Measurements from ENCODE around the gene VCAN. TPM values are rescaled to one million over a fixed set of nuclear protein-coding genes. Genes with fewer than 3 reads are reported as not detected.

VCAN gene
- total RNA-seq, 4 donors from 2014 or later, result 10.5 to 40.4 (median 16.6) TPM

- no peaks in the 10 kb centered on the region for H3K27me3 ChIP-seq
- TF ChIP-seq POLR2A (IDR thresholded peaks at IDR 0.05), result no peak
- TF ChIP-seq, protein P1, sequence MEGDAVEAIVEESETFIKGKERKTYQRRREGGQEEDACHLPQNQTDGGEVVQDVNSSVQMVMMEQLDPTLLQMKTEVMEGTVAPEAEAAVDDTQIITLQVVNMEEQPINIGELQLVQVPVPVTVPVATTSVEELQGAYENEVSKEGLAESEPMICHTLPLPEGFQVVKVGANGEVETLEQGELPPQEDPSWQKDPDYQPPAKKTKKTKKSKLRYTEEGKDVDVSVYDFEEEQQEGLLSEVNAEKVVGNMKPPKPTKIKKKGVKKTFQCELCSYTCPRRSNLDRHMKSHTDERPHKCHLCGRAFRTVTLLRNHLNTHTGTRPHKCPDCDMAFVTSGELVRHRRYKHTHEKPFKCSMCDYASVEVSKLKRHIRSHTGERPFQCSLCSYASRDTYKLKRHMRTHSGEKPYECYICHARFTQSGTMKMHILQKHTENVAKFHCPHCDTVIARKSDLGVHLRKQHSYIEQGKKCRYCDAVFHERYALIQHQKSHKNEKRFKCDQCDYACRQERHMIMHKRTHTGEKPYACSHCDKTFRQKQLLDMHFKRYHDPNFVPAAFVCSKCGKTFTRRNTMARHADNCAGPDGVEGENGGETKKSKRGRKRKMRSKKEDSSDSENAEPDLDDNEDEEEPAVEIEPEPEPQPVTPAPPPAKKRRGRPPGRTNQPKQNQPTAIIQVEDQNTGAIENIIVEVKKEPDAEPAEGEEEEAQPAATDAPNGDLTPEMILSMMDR (IDR thresholded peaks at IDR 0.05), result no peak
- DNase-seq, result no peak
- no peak overlapping the region for H3K4me3 ChIP-seq
- H3K27ac ChIP-seq, result no peak overlapping the region
- H3K4me1 ChIP-seq, result no peaks in the 10 kb centered on the region
- H3K36me3 ChIP-seq, result no peaks in the 10 kb centered on the region
- no peaks in the 10 kb centered on the region for H3K9me3 ChIP-seq
Observed at GRCh38 chr5:83503662-83504061, 32.1 kb downstream of the VCAN start.

DNA sequence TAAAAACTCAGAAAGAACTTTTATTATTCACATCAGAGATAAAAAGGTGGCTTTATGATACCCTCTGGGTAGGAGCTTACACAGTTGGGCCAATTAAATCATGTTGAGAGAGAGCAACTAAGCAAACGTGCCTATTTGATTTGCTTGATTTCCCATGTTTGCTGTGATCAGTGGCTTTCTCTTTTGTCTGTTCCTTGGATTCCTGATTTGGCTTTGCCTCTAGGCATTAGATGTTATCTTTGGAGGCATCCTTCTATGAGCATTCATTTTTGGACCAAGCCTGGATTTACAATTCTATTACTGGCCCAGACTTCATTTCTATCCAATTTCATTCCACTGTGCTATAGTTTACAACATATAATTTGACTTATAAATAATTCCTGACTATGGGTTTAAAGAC lies 35.9 kb downstream of the VCAN start:
- H3K4me3 ChIP-seq, result no peak overlapping the region
- no peaks in the 10 kb centered on the region for H3K9me3 ChIP-seq
- H3K4me1 ChIP-seq, result no peaks in the 10 kb centered on the region
- H3K36me3 ChIP-seq, result no peaks in the 10 kb centered on the region
- no peak for DNase-seq
- H3K27ac ChIP-seq, result no peak overlapping the region
- H3K27me3 ChIP-seq, result no peaks in the 10 kb centered on the region
- TF ChIP-seq, protein P1 (IDR thresholded peaks at IDR 0.05), result no peak
- TF ChIP-seq POLR2A (IDR thresholded peaks at IDR 0.05), result no peak

GRCh38 chr5:83509540-83509939 lies 38.0 kb downstream of the VCAN start:
- no peak for TF ChIP-seq POLR2A (IDR thresholded peaks at IDR 0.05)
- TF ChIP-seq, protein P1 (IDR thresholded peaks at IDR 0.05), result no peak
- no peak for DNase-seq

GRCh38 chr5:83510260-83510659 lies 38.7 kb downstream of the VCAN start:
- H3K27me3 ChIP-seq, result no peaks in the 10 kb centered on the region
- DNase-seq, result no peak
- H3K9me3 ChIP-seq, result no peaks in the 10 kb centered on the region
- H3K36me3 ChIP-seq, result no peaks in the 10 kb centered on the region
- no peak overlapping the region for H3K4me3 ChIP-seq
- H3K27ac ChIP-seq, result no peak overlapping the region
- no peaks in the 10 kb centered on the region for H3K4me1 ChIP-seq
- TF ChIP-seq, protein P1 (IDR thresholded peaks at IDR 0.05), result no peak
- TF ChIP-seq POLR2A (IDR thresholded peaks at IDR 0.05), result no peak

More at GRCh38 chr5:83509540-83509939, 38.0 kb downstream of the VCAN start:
- Histone ChIP-seq H3K9me3 (no peaks in the 10 kb centered on the region), H3K27me3 (no peaks in the 10 kb centered on the region), H3K4me3 (no peak overlapping the region), H3K27ac (no peak overlapping the region), H3K36me3 (no peaks in the 10 kb centered on the region), H3K4me1 (no peaks in the 10 kb centered on the region)

GRCh38 chr5:83512061-83512745 lies 40.7 kb downstream of the VCAN start:
- Histone ChIP-seq H3K27me3 (no peaks in the 10 kb centered on the region), H3K4me1 (no peaks in the 10 kb centered on the region), H3K9me3 (no peaks in the 10 kb centered on the region), H3K27ac (no peak overlapping the region), H3K4me3 (no peak overlapping the region), H3K36me3 (no peaks in the 10 kb centered on the region)
- TF ChIP-seq POLR2A (IDR thresholded peaks at IDR 0.05), result no peak
- TF ChIP-seq, protein P1 (IDR thresholded peaks at IDR 0.05), result no peak
- no peak for DNase-seq

Data from Peyer's patch (tissue), 4 donors.